Measurements from ENCODE around the gene UBE2N. TPM values are rescaled to one million over a fixed set of nuclear protein-coding genes. Genes with fewer than 3 reads are reported as not detected.

The UBE2N gene
- total RNA-seq, 1 experiment from 2014 or later, result 205 TPM

DNA sequence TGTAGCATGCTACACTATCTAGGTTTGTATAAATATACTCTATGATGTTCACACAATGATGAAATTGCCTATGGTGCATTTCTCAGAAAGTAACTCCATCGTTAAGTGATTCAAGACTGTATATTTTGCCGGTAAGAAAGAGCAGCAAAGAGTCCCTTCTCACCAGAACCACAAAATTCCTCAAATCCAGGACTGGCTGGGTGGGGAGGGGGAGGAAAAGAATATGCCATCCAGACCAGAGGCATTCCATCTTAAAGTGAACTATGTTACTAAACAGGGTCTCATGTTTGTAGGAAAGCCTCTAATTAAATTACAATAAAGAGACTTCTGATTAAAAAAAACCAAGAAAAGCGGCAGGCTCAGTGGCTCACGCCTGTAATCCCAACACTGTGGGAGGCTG lies 11.5 kb downstream of the UBE2N start:
- Histone ChIP-seq H3K79me2 (ENCODE audit: low read length) (peaks cover 99% of the 10 kb centered on the region), H3K4me3 (ENCODE audit: low read length) (no peak overlapping the region), H3K9ac (ENCODE audit: low read length) (no peak overlapping the region), H3K4me2 (ENCODE audit: low read length) (no peak overlapping the region), H2AFZ (ENCODE audit: low read length) (no peak overlapping the region), H3K36me3 (ENCODE audit: low read depth, low read length) (peaks cover 3% of the 10 kb centered on the region; the same call in 1 of the 2 replicates), H4K20me1 (ENCODE audit: low read length) (peaks cover 69% of the 10 kb centered on the region), H3K9me2 (replicated peaks; ENCODE audit: low read length) (no peaks in the 10 kb centered on the region), H3K27ac (ENCODE audit: low read length) (no peak overlapping the region), H3K27me3 (ENCODE audit: low read length) (no peaks in the 10 kb centered on the region), H3F3A (ENCODE audit: low read length, unreplicated experiment) (no peaks in the 10 kb centered on the region), H3K9me3 (ENCODE audit: low read length) (no peaks in the 10 kb centered on the region), H3K4me1 (ENCODE audit: insufficient read depth, low read length) (peaks cover 7% of the 10 kb centered on the region; the same call in 1 of the 2 replicates)
- ATAC-seq, result no peak
- ChIA-PET POLR2A (ENCODE audit: unreplicated experiment) (interaction anchor here (0.6 kb wide), 1 partner anchor 53 kb away, joined by 8 read pairs; no protein-coding TSS in a partner anchor), CTCF (no interaction called here)
- TF ChIP-seq EZH2phosphoT487 (IDR thresholded peaks at IDR 0.05; ENCODE audit: borderline replicate concordance, low read length) (no peak), EZH2 (IDR thresholded peaks at IDR 0.05; ENCODE audit: low read length, unreplicated experiment) (no peak)
- TF ChIP-seq, protein P1, sequence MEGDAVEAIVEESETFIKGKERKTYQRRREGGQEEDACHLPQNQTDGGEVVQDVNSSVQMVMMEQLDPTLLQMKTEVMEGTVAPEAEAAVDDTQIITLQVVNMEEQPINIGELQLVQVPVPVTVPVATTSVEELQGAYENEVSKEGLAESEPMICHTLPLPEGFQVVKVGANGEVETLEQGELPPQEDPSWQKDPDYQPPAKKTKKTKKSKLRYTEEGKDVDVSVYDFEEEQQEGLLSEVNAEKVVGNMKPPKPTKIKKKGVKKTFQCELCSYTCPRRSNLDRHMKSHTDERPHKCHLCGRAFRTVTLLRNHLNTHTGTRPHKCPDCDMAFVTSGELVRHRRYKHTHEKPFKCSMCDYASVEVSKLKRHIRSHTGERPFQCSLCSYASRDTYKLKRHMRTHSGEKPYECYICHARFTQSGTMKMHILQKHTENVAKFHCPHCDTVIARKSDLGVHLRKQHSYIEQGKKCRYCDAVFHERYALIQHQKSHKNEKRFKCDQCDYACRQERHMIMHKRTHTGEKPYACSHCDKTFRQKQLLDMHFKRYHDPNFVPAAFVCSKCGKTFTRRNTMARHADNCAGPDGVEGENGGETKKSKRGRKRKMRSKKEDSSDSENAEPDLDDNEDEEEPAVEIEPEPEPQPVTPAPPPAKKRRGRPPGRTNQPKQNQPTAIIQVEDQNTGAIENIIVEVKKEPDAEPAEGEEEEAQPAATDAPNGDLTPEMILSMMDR (conservative IDR thresholded peaks at IDR 0.05; ENCODE audit: low read depth, low read length), result no peak
- BruUV-seq (replicated peaks), result no TSS peak
- DNase-seq, result no peak
- intact Hi-C loops (cut with micrococcal nuclease), result no loop called here

DNA sequence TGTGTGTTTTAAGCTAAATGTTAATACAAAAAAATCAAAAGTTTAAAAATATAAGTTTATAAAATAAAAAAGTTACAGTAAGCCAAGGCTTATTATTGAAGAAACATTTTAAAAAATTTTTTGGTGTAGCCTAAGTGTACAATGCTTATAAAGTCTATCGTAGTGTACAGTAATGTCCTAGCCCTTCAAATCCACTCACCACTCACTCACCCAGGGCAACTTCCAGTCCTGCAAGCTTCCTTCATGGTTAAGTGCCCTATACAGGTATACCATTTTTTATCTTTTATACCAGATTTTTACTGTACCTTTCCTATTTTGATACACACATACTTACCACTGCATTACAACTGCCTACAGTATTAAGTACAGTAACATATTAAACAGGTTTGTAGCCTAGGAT lies 11.9 kb downstream of the UBE2N start:
- TF ChIP-seq EZH2phosphoT487 (IDR thresholded peaks at IDR 0.05; ENCODE audit: borderline replicate concordance, low read length) (no peak), EZH2 (IDR thresholded peaks at IDR 0.05; ENCODE audit: low read length, unreplicated experiment) (no peak)
- TF ChIP-seq, protein P1 (conservative IDR thresholded peaks at IDR 0.05; ENCODE audit: low read depth, low read length), result no peak
- H4K20me1 ChIP-seq (ENCODE audit: low read length), result peaks cover 69% of the 10 kb centered on the region
- peaks cover 3% of the 10 kb centered on the region; the same call in 1 of the 2 replicates for H3K36me3 ChIP-seq (ENCODE audit: low read depth, low read length)
- ChIA-PET CTCF (no interaction called here), POLR2A (ENCODE audit: unreplicated experiment) (interaction anchor here (0.6 kb wide), 2 partner anchors 53 to 461 kb away, joined by 3 to 8 read pairs; no protein-coding TSS in a partner anchor)
- H3K9me3 ChIP-seq (ENCODE audit: low read length), result no peaks in the 10 kb centered on the region
- no TSS peak for BruUV-seq (replicated peaks)
- H3K27ac ChIP-seq (ENCODE audit: low read length), result no peak overlapping the region
- peaks cover 99% of the 10 kb centered on the region for H3K79me2 ChIP-seq (ENCODE audit: low read length)
- no peak overlapping the region for H2AFZ ChIP-seq (ENCODE audit: low read length)
- peaks cover 7% of the 10 kb centered on the region; the same call in 1 of the 2 replicates for H3K4me1 ChIP-seq (ENCODE audit: insufficient read depth, low read length)
- DNase-seq, result no peak
- no peaks in the 10 kb centered on the region for H3K27me3 ChIP-seq (ENCODE audit: low read length)
- H3K4me3 ChIP-seq (ENCODE audit: low read length), result no peak overlapping the region
- no peak for ATAC-seq
- H3K9me2 ChIP-seq (replicated peaks; ENCODE audit: low read length), result no peaks in the 10 kb centered on the region
- H3F3A ChIP-seq (ENCODE audit: low read length, unreplicated experiment), result no peaks in the 10 kb centered on the region
- no peak overlapping the region for H3K4me2 ChIP-seq (ENCODE audit: low read length)
- intact Hi-C loops (cut with micrococcal nuclease), result no loop called here
- no peak overlapping the region for H3K9ac ChIP-seq (ENCODE audit: low read length)

DNA sequence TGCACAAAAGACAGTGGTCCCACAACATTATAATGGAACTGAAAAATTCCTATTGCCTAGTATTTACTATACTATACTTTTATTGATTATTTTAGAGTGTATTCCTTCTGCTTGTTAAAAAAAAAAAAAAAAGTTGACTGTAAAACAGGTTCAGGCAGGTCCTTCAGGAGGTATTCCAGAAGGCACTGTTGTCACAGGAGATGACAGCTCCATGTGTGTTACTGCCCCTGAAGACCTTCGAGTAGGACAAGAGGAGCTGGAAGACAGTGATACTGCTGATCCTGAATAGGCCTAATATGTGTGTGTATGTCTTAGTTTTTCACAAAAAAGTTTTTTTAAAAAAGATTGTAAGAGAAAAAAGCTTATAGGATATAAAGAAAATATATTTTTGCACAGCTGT lies 12.3 kb downstream of the UBE2N start:
- TF ChIP-seq, protein P1 (conservative IDR thresholded peaks at IDR 0.05; ENCODE audit: low read depth, low read length), result no peak
- TF ChIP-seq EZH2 (IDR thresholded peaks at IDR 0.05; ENCODE audit: low read length, unreplicated experiment) (no peak), EZH2phosphoT487 (IDR thresholded peaks at IDR 0.05; ENCODE audit: borderline replicate concordance, low read length) (no peak)
- POLR2A ChIA-PET (ENCODE audit: unreplicated experiment), result interaction anchor here (0.6 kb wide), 2 partner anchors 52 to 461 kb away, joined by 3 to 8 read pairs; no protein-coding TSS in a partner anchor

More for the DNA sequence above, 12.3 kb downstream of the UBE2N start:
- no peak for DNase-seq
- no peak for ATAC-seq
- Histone ChIP-seq H2AFZ (ENCODE audit: low read length) (no peak overlapping the region), H3F3A (ENCODE audit: low read length, unreplicated experiment) (no peaks in the 10 kb centered on the region), H4K20me1 (ENCODE audit: low read length) (peaks cover 72% of the 10 kb centered on the region), H3K27ac (ENCODE audit: low read length) (no peak overlapping the region), H3K36me3 (ENCODE audit: low read depth, low read length) (peaks cover 3% of the 10 kb centered on the region; the same call in 1 of the 2 replicates), H3K4me1 (ENCODE audit: insufficient read depth, low read length) (peaks cover 7% of the 10 kb centered on the region; the same call in 1 of the 2 replicates), H3K4me2 (ENCODE audit: low read length) (no peak overlapping the region), H3K9me2 (replicated peaks; ENCODE audit: low read length) (no peaks in the 10 kb centered on the region), H3K79me2 (ENCODE audit: low read length) (peaks cover 99% of the 10 kb centered on the region), H3K4me3 (ENCODE audit: low read length) (no peak overlapping the region), H3K9me3 (ENCODE audit: low read length) (no peaks in the 10 kb centered on the region), H3K9ac (ENCODE audit: low read length) (no peak overlapping the region), H3K27me3 (ENCODE audit: low read length) (no peaks in the 10 kb centered on the region)
- BruUV-seq (replicated peaks), result no TSS peak
- CTCF ChIA-PET, result no interaction called here
- intact Hi-C loops (cut with micrococcal nuclease), result no loop called here

Measured in PC-3 (cell line).